ENCODE data around the gene MARCHF2.

MARCHF2 gene

GRCh38 chr19:8444677-8445487 lies 31.8 kb downstream of the MARCHF2 start, which contains the start of gene HNRNPM:
Gene HNRNPM, plus strand, starts transcription at chr19:8444975. Its CDS starts 24 bp downstream, at chr19:8444999.
- peak within 1 kb of the TSS; percentile 97 for H2AK5ac ChIP-seq (ENCODE audit: low read length, severe bottlenecking)
- H2BK5ac ChIP-seq (ENCODE audit: low read depth, low read length, poor library complexity, severe bottlenecking), result peak within 1 kb of the TSS; percentile 96
- peak within 1 kb of the TSS; percentile 86 for H2AFZ ChIP-seq (ENCODE audit: low read depth, low read length)
- H3K27me3 ChIP-seq (ENCODE audit: control insufficient read depth in 1 of 2, insufficient read depth in 1 of 2, low read length in 2 of 2), result no peaks in the 10 kb centered on the region
- H4K91ac ChIP-seq (ENCODE audit: low read length), result peak within 1 kb of the TSS; percentile 98
- H3K9me3 ChIP-seq (ENCODE audit: control insufficient read depth, low read length), result no peaks in the 10 kb centered on the region
- H3K4ac ChIP-seq (ENCODE audit: low read depth in 1 of 2, low read length in 2 of 2), result peak within 1 kb of the TSS; percentile 98 to 99
- H2BK12ac ChIP-seq (ENCODE audit: low read length in 2 of 2), result peak within 1 kb of the TSS in 1 of 2 experiments; percentile 15
- H2BK15ac ChIP-seq (ENCODE audit: low read depth, poor library complexity, severe bottlenecking), result peak within 1 kb of the TSS; percentile 80
- peak within 1 kb of the TSS in 1 of 2 experiments; percentile 57 for H3K23ac ChIP-seq (ENCODE audit: low read length in 2 of 2)
- peak; percentile 96 for DNase-seq
- peak within 1 kb of the TSS; percentile 94 to 100 for H3K18ac ChIP-seq (ENCODE audit: low read depth in 1 of 2, low read length in 2 of 2)
- peak within 1 kb of the TSS; percentile 83 for H2BK120ac ChIP-seq (ENCODE audit: low read depth, low read length)
- peak within 1 kb of the TSS; percentile 94 for H3K4me2 ChIP-seq (ENCODE audit: low read length, poor library complexity, severe bottlenecking)
- H3K27ac ChIP-seq (ENCODE audit: low read length, poor library complexity, severe bottlenecking), result peak within 1 kb of the TSS; percentile 90
- peak within 1 kb of the TSS; percentile 89 to 98 for H3K4me3 ChIP-seq (ENCODE audit: insufficient read depth in 1 of 2, low read depth in 1 of 2, low read length in 2 of 2)
- peaks cover 4 to 16% of the 10 kb centered on the region in 2 experiments for H3K36me3 ChIP-seq (ENCODE audit: control insufficient read depth in 1 of 2, insufficient read depth in 2 of 2, low read depth in 1 of 2, low read length in 2 of 2)
- H3K79me1 ChIP-seq (replicated peaks; ENCODE audit: low read length, poor library complexity, severe bottlenecking), result no peaks in the 10 kb centered on the region
- H4K8ac ChIP-seq (ENCODE audit: low read length), result peak within 1 kb of the TSS; percentile 81
- peak within 1 kb of the TSS; percentile 98 for H3K9ac ChIP-seq (ENCODE audit: low read length)
- peak within 1 kb of the TSS in 1 of 2 experiments; percentile 100 for H3K14ac ChIP-seq (ENCODE audit: low read length in 2 of 2)
- H3K4me1 ChIP-seq (ENCODE audit: control insufficient read depth, insufficient read depth, low read depth, low read length), result peaks cover 13% of the 10 kb centered on the region
- 1% methylated on average over 75 of the region's 93 CpGs for WGBS

- Histone ChIP-seq H2BK120ac (ENCODE audit: low read depth, low read length) (peak overlapping the region; percentile 83), H3K4me2 (ENCODE audit: low read length, poor library complexity, severe bottlenecking) (peak overlapping the region; percentile 94), H3K27me3 (ENCODE audit: control insufficient read depth in 1 of 2, insufficient read depth in 1 of 2, low read length in 2 of 2) (no peaks in the 10 kb centered on the region), H3K4me3 (ENCODE audit: insufficient read depth in 1 of 2, low read depth in 1 of 2, low read length in 2 of 2) (peak overlapping the region; percentile 89 to 98), H2AFZ (ENCODE audit: low read depth, low read length) (no peak overlapping the region), H4K91ac (ENCODE audit: low read length) (peak overlapping the region; percentile 11), H2BK5ac (ENCODE audit: low read depth, low read length, poor library complexity, severe bottlenecking) (peak overlapping the region; percentile 96), H2BK12ac (ENCODE audit: low read length in 2 of 2) (peak overlapping the region in 1 of 2 experiments; percentile 15), H3K9me3 (ENCODE audit: control insufficient read depth, low read length) (no peaks in the 10 kb centered on the region), H3K36me3 (ENCODE audit: control insufficient read depth in 1 of 2, insufficient read depth in 2 of 2, low read depth in 1 of 2, low read length in 2 of 2) (peaks cover 4 to 16% of the 10 kb centered on the region in 2 experiments), H3K18ac (ENCODE audit: low read depth in 1 of 2, low read length in 2 of 2) (peak overlapping the region; percentile 37 to 94), H4K8ac (ENCODE audit: low read length) (no peak overlapping the region), H2AK5ac (ENCODE audit: low read length, severe bottlenecking) (no peak overlapping the region), H2BK15ac (ENCODE audit: low read depth, poor library complexity, severe bottlenecking) (no peak overlapping the region), H3K9ac (ENCODE audit: low read length) (peak overlapping the region; percentile 98), H3K79me1 (replicated peaks; ENCODE audit: low read length, poor library complexity, severe bottlenecking) (no peaks in the 10 kb centered on the region), H3K14ac (ENCODE audit: low read length in 2 of 2) (peak overlapping the region in 1 of 2 experiments; percentile 100), H3K23ac (ENCODE audit: low read length in 2 of 2) (peak overlapping the region in 1 of 2 experiments; percentile 57), H3K4ac (ENCODE audit: low read depth in 1 of 2, low read length in 2 of 2) (peak overlapping the region; percentile 98 to 99), H3K4me1 (ENCODE audit: control insufficient read depth, insufficient read depth, low read depth, low read length) (peaks cover 18% of the 10 kb centered on the region), H3K27ac (ENCODE audit: low read length, poor library complexity, severe bottlenecking) (no peak overlapping the region)
- under 1% methylated on average over 34 of the region's 45 CpGs for WGBS
- peak; percentile 51 for DNase-seq
These were observed 32.4 kb downstream of the MARCHF2 start for GRCh38 chr19:8445488-8446001.

DNA sequence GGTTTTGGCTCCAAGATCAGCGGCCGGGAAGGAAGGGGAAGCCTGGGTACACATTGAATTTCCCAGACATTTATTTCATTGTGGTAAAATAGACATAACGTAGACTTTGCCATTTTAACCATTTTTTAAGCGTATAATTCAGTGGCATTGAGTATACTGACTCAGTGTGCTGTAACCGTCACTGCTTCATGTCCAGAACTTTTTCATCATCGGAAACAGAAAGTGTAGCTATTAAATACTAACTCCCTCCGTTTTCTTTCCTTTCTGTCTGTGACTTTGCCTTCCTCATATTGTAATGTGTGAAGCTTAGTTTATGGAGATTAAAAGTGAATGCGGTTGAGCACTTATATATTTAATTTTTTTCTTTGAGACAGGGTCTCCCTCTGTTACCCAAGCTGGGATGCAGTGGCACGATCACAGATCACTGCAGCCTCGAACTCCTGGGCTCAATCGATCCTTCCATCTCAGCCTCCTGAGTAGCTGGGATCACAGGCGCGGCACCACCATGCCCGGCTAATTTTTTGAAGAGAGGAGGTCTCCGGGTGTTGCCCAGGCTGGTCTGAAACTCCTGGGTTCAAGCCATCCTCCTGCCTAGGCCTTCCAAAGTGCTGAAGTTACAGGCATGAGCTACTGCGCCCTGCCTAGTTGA lies 33.1 kb downstream of the MARCHF2 start:
- no peaks in the 10 kb centered on the region for H3K79me1 ChIP-seq (replicated peaks; ENCODE audit: low read length, poor library complexity, severe bottlenecking)
- no peak overlapping the region for H3K27ac ChIP-seq (ENCODE audit: low read length, poor library complexity, severe bottlenecking)
- H3K4ac ChIP-seq (ENCODE audit: low read depth in 1 of 2, low read length in 2 of 2), result no peak overlapping the region
- H3K9me3 ChIP-seq (ENCODE audit: control insufficient read depth, low read length), result no peaks in the 10 kb centered on the region
- H3K14ac ChIP-seq (ENCODE audit: low read length in 2 of 2), result no peak overlapping the region
- peak; percentile 43 for DNase-seq
- H2BK12ac ChIP-seq (ENCODE audit: low read length in 2 of 2), result no peak overlapping the region
- no peak overlapping the region for H3K18ac ChIP-seq (ENCODE audit: low read depth in 1 of 2, low read length in 2 of 2)
- H2AFZ ChIP-seq (ENCODE audit: low read depth, low read length), result no peak overlapping the region
- peak overlapping the region; percentile 94 for H3K4me2 ChIP-seq (ENCODE audit: low read length, poor library complexity, severe bottlenecking)
- peaks cover 4 to 16% of the 10 kb centered on the region in 2 experiments for H3K36me3 ChIP-seq (ENCODE audit: control insufficient read depth in 1 of 2, insufficient read depth in 2 of 2, low read depth in 1 of 2, low read length in 2 of 2)
- WGBS, result 59% methylated on average over 12 of the region's 16 CpGs
- H2BK120ac ChIP-seq (ENCODE audit: low read depth, low read length), result no peak overlapping the region
- H4K8ac ChIP-seq (ENCODE audit: low read length), result no peak overlapping the region
- no peak overlapping the region for H2BK5ac ChIP-seq (ENCODE audit: low read depth, low read length, poor library complexity, severe bottlenecking)
- no peak overlapping the region for H3K23ac ChIP-seq (ENCODE audit: low read length in 2 of 2)
- H2BK15ac ChIP-seq (ENCODE audit: low read depth, poor library complexity, severe bottlenecking), result no peak overlapping the region
- H3K4me3 ChIP-seq (ENCODE audit: insufficient read depth in 1 of 2, low read depth in 1 of 2, low read length in 2 of 2), result peak overlapping the region in 1 of 2 experiments; percentile 89
- no peak overlapping the region for H4K91ac ChIP-seq (ENCODE audit: low read length)
- H3K4me1 ChIP-seq (ENCODE audit: control insufficient read depth, insufficient read depth, low read depth, low read length), result peaks cover 22% of the 10 kb centered on the region
- H3K9ac ChIP-seq (ENCODE audit: low read length), result peak overlapping the region; percentile 98
- H2AK5ac ChIP-seq (ENCODE audit: low read length, severe bottlenecking), result no peak overlapping the region
- H3K27me3 ChIP-seq (ENCODE audit: control insufficient read depth in 1 of 2, insufficient read depth in 1 of 2, low read length in 2 of 2), result no peaks in the 10 kb centered on the region

DNA sequence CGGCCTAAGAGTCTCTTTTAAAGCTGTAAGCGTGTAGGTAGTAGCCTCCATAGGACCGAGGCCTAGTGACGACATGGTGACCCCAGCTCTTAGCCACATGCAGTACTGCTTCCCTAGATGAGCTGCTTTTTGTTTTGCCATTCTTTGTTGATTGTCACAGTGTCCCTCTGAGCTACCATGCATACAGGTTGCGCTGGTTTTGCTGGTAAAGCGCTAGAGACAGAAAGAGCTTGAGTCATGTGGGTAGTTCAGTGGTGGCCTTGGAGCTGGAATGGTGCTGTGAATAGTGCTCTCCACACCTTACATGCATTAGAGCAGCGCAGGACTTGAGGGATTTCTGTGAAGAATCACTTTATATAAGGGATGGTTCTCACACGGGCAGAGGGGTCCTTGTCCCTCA lies 36.7 kb downstream of the MARCHF2 start:
- Histone ChIP-seq H2BK15ac (ENCODE audit: low read depth, poor library complexity, severe bottlenecking) (no peak overlapping the region), H3K4me1 (ENCODE audit: control insufficient read depth, insufficient read depth, low read depth, low read length) (peaks cover 40% of the 10 kb centered on the region), H3K36me3 (ENCODE audit: control insufficient read depth in 1 of 2, insufficient read depth in 2 of 2, low read depth in 1 of 2, low read length in 2 of 2) (peaks cover 6 to 16% of the 10 kb centered on the region in 2 experiments), H3K4ac (ENCODE audit: low read depth in 1 of 2, low read length in 2 of 2) (no peak overlapping the region), H3K9ac (ENCODE audit: low read length) (no peak overlapping the region), H2BK120ac (ENCODE audit: low read depth, low read length) (no peak overlapping the region), H3K14ac (ENCODE audit: low read length in 2 of 2) (no peak overlapping the region), H3K27ac (ENCODE audit: low read length, poor library complexity, severe bottlenecking) (no peak overlapping the region), H3K79me1 (replicated peaks; ENCODE audit: low read length, poor library complexity, severe bottlenecking) (no peaks in the 10 kb centered on the region), H3K27me3 (ENCODE audit: control insufficient read depth in 1 of 2, insufficient read depth in 1 of 2, low read length in 2 of 2) (no peaks in the 10 kb centered on the region), H3K18ac (ENCODE audit: low read depth in 1 of 2, low read length in 2 of 2) (no peak overlapping the region), H2AK5ac (ENCODE audit: low read length, severe bottlenecking) (no peak overlapping the region), H3K4me3 (ENCODE audit: insufficient read depth in 1 of 2, low read depth in 1 of 2, low read length in 2 of 2) (no peak overlapping the region), H3K9me3 (ENCODE audit: control insufficient read depth, low read length) (no peaks in the 10 kb centered on the region), H3K4me2 (ENCODE audit: low read length, poor library complexity, severe bottlenecking) (no peak overlapping the region), H3K23ac (ENCODE audit: low read length in 2 of 2) (no peak overlapping the region), H2AFZ (ENCODE audit: low read depth, low read length) (no peak overlapping the region), H4K91ac (ENCODE audit: low read length) (no peak overlapping the region), H2BK12ac (ENCODE audit: low read length in 2 of 2) (no peak overlapping the region), H4K8ac (ENCODE audit: low read length) (peak overlapping the region; percentile 56), H2BK5ac (ENCODE audit: low read depth, low read length, poor library complexity, severe bottlenecking) (no peak overlapping the region)
- WGBS, result 91% methylated on average over 7 of the region's 8 CpGs
- DNase-seq, result no peak
